HEK293 (cell line): ENCODE data around the gene SPTLC3.

Source experiments
- CTCF ChIA-PET: fragments of 350-600 bp; formaldehyde crosslinking; extraction: SDS; loops from one replicate; lab custom pipeline; 2021; ENCODE audit warnings: antibody characterized with exemption; lab: Yijun Ruan, JAX
- POLR2A ChIA-PET: fragments of 300-600 bp; formaldehyde crosslinking; extraction: SDS; loops from one replicate; lab custom pipeline; 2020; ENCODE audit warnings: antibody characterized with exemption, inconsistent platforms; lab: Yijun Ruan, JAX
- H3K27ac ChIP-seq: fragments of 200-500 bp; sonication (Bioruptor generic); 2 replicates; pipeline ENCODE4 v1.5.1; 2014; ENCODE audit warnings: low read depth, low read length, control low read depth, inconsistent platforms; ENCODE audit errors: extremely low read depth
- H3K36me3 ChIP-seq, 2 experiments: fragments of 200-500 bp in 1 of 2; sonication (Bioruptor generic) in 1 of 2; 1 replicate in 1 of 2; 2 replicates in 1 of 2; pipeline ENCODE4 v1.5.1; 2014 to 2017; ENCODE audit warnings: inconsistent platforms in 2 of 2, low read length in 2 of 2; ENCODE audit not compliant: control insufficient read depth in 2 of 2, insufficient read depth in 1 of 2
- H3K4me1 ChIP-seq: fragments of 200-500 bp; sonication (Bioruptor generic); 2 replicates; pipeline ENCODE4 v1.5.1; 2014; ENCODE audit warnings: mild to moderate bottlenecking, low read length, inconsistent platforms; ENCODE audit not compliant: control insufficient read depth, insufficient read depth
- H3K4me3 ChIP-seq: 2 replicates; pipeline ENCODE4 v1.5.1; 2011; ENCODE audit warnings: low read depth, mild to moderate bottlenecking, control low read depth, low read length, moderate library complexity
- H3K9me3 ChIP-seq: fragments of 200-500 bp; sonication (Bioruptor generic); 2 replicates; pipeline ENCODE4 v1.5.1; 2014; ENCODE audit warnings: low read depth, low read length, inconsistent platforms; ENCODE audit not compliant: control insufficient read depth, insufficient read depth
- BCL11B ChIP-seq: fragments of 450-650 bp; formaldehyde crosslinking; IDR thresholded peaks from 2 replicates; pipeline ENCODE4 v1.5.1; 2016; ENCODE audit warnings: low read depth, missing biosample characterization, missing genetic modification characterization
- KLF7 ChIP-seq: fragments of 450-650 bp; formaldehyde crosslinking; IDR thresholded peaks from 2 replicates; pipeline ENCODE4 v1.5.1; 2016; ENCODE audit warnings: missing biosample characterization, missing genetic modification characterization, borderline replicate concordance
- MYNN ChIP-seq: fragments of 450-650 bp; formaldehyde crosslinking; IDR thresholded peaks from 2 replicates; pipeline ENCODE4 v1.5.1; 2016; ENCODE audit warnings: missing biosample characterization, missing genetic modification characterization, borderline replicate concordance
- REPIN1 ChIP-seq: fragments of 450-650 bp; formaldehyde crosslinking; IDR thresholded peaks from 2 replicates; pipeline ENCODE4 v1.5.1; 2017; ENCODE audit warnings: missing biosample characterization, missing genetic modification characterization, low read depth
- ZBTB17 ChIP-seq: fragments of 450-650 bp; formaldehyde crosslinking; IDR thresholded peaks from 2 replicates; pipeline ENCODE4 v1.5.1; 2016; ENCODE audit warnings: missing biosample characterization, missing genetic modification characterization
- ZNF140 ChIP-seq: fragments of 450-650 bp; formaldehyde crosslinking; IDR thresholded peaks from 2 replicates; pipeline ENCODE4 v1.5.1; 2016; ENCODE audit warnings: missing biosample characterization, missing genetic modification characterization
- ZNF157 ChIP-seq: fragments of 450-650 bp; formaldehyde crosslinking; IDR thresholded peaks from 2 replicates; pipeline ENCODE4 v1.5.1; 2016; ENCODE audit warnings: missing biosample characterization, missing genetic modification characterization
- ZNF202 ChIP-seq: fragments of 450-650 bp; formaldehyde crosslinking; IDR thresholded peaks from 2 replicates; pipeline ENCODE4 v1.5.1; 2016; ENCODE audit warnings: missing biosample characterization, missing genetic modification characterization, borderline replicate concordance
- ZNF214 ChIP-seq: fragments of 450-650 bp; formaldehyde crosslinking; IDR thresholded peaks from 2 replicates; pipeline ENCODE4 v1.5.1; 2017; ENCODE audit warnings: missing biosample characterization, mild to moderate bottlenecking, missing genetic modification characterization, borderline replicate concordance
- ZNF239 ChIP-seq: fragments of 450-650 bp; formaldehyde crosslinking; IDR thresholded peaks from 2 replicates; pipeline ENCODE4 v1.5.1; 2016; ENCODE audit warnings: missing biosample characterization, missing genetic modification characterization
- ZNF24 ChIP-seq: fragments of 450-650 bp; formaldehyde crosslinking; IDR thresholded peaks from 2 replicates; pipeline ENCODE4 v1.5.1; 2016; ENCODE audit warnings: missing biosample characterization, missing genetic modification characterization
- ZNF274 ChIP-seq, 2 experiments: fragments of 200-500 bp in 1 of 2; fragments of 450-650 bp in 1 of 2; sonication (Bioruptor generic) in 1 of 2; formaldehyde crosslinking in 1 of 2; IDR thresholded peaks; 2 replicates each; pipeline versions ENCODE4 v1.5.1 to v1.6.1; 2014 to 2016; ENCODE audit warnings: borderline replicate concordance in 1 of 2, inconsistent platforms in 1 of 2, low read length in 1 of 2, missing biosample characterization in 1 of 2, missing genetic modification characterization in 1 of 2
- ZNF280C ChIP-seq: fragments of 450-650 bp; formaldehyde crosslinking; IDR thresholded peaks from 2 replicates; pipeline ENCODE4 v1.5.1; 2016; ENCODE audit warnings: missing biosample characterization, missing genetic modification characterization
- ZNF280D ChIP-seq: fragments of 450-650 bp; formaldehyde crosslinking; IDR thresholded peaks from 2 replicates; pipeline ENCODE4 v1.5.1; 2016; ENCODE audit warnings: missing biosample characterization, missing genetic modification characterization
- ZNF335 ChIP-seq: fragments of 450-650 bp; formaldehyde crosslinking; conservative IDR thresholded peaks from 2 replicates; pipeline ENCODE4 v1.5.1; 2016; ENCODE audit warnings: missing biosample characterization, missing genetic modification characterization
- ZNF48 ChIP-seq: fragments of 450-650 bp; formaldehyde crosslinking; IDR thresholded peaks from 2 replicates; pipeline ENCODE4 v1.5.1; 2016; ENCODE audit warnings: missing biosample characterization, missing genetic modification characterization
- ZNF623 ChIP-seq: fragments of 450-650 bp; formaldehyde crosslinking; IDR thresholded peaks from 2 replicates; pipeline ENCODE4 v1.5.1; 2016; ENCODE audit warnings: missing biosample characterization, missing genetic modification characterization
- ZNF629 ChIP-seq: fragments of 450-650 bp; formaldehyde crosslinking; IDR thresholded peaks from 2 replicates; pipeline ENCODE4 v1.5.1; 2017; ENCODE audit warnings: missing biosample characterization, missing genetic modification characterization
- ZNF76 ChIP-seq: fragments of 450-650 bp; formaldehyde crosslinking; IDR thresholded peaks from 2 replicates; pipeline ENCODE4; 2016; ENCODE audit warnings: low read depth, missing biosample characterization, missing genetic modification characterization, borderline replicate concordance
- ZNF776 ChIP-seq: fragments of 450-650 bp; formaldehyde crosslinking; IDR thresholded peaks from 2 replicates; pipeline ENCODE4 v1.5.0; 2017; ENCODE audit warnings: missing biosample characterization, missing genetic modification characterization, borderline replicate concordance
- ZSCAN23 ChIP-seq: fragments of 450-650 bp; formaldehyde crosslinking; IDR thresholded peaks from 2 replicates; pipeline ENCODE4 v1.5.1; 2016; ENCODE audit warnings: missing biosample characterization, missing genetic modification characterization
- ZSCAN30 ChIP-seq: fragments of 450-650 bp; IDR thresholded peaks from 2 replicates; pipeline ENCODE4 v1.5.1; 2018; ENCODE audit warnings: missing biosample characterization, mild to moderate bottlenecking, missing genetic modification characterization, moderate library complexity
- TF ChIP-seq, protein P1 (sequence below): fragments of 450-650 bp; formaldehyde crosslinking; IDR thresholded peaks from 2 replicates; pipeline ENCODE4 v1.5.1; 2017; ENCODE audit warnings: missing biosample characterization, missing genetic modification characterization
- TF ChIP-seq, protein P2 (sequence below): IDR thresholded peaks from 2 replicates; pipeline ENCODE4 v1.6.1; 2011; ENCODE audit warnings: mild to moderate bottlenecking, low read depth, low read length, borderline replicate concordance
- TF ChIP-seq, protein P3 (sequence below): fragments of 450-650 bp; formaldehyde crosslinking; IDR thresholded peaks from 2 replicates; pipeline ENCODE4 v1.5.1; 2016; ENCODE audit warnings: missing biosample characterization, missing genetic modification characterization, borderline replicate concordance

Gene SPTLC3

DNA sequence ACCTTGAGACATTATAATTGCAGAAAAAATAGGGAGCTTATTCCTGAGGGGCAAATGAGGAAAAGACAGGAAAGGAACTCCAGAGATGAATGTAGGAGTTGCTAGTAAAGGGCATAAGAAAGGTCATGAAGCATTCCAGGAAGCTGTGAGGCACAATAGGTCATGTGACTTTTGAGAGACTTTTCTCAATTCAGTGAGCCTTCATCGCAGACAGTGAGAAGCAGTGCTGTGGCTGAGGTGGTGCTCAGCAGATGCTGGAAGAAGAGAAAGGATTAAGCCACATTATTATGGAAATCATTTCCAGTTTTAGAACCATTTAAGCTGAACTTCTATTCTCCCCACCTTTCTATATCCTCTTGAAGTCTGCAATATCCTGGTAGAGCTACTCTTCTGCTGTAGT is 4.1 kb downstream of the SPTLC3 start:
- no peaks in the 10 kb centered on the region for H3K4me1 ChIP-seq
- H3K36me3 ChIP-seq: no peaks in the 10 kb centered on the region
- no peak overlapping the region for H3K27ac ChIP-seq
- TF ChIP-seq ZNF274 (IDR thresholded peaks at IDR 0.05; ENCODE audit: low read length): no peak
- no peak for TF ChIP-seq ZNF274 (tag by site-specific recombination; IDR thresholded peaks at IDR 0.05; ENCODE audit: borderline replicate concordance)
- no peak for TF ChIP-seq MYNN
- TF ChIP-seq ZSCAN30: no peak
- no peak for TF ChIP-seq ZNF140 (tag by site-specific recombination)
- TF ChIP-seq ZNF214 (tag by site-specific recombination): no peak
- TF ChIP-seq BCL11B (tag by site-specific recombination): no peak
- no peak for TF ChIP-seq ZNF776
- TF ChIP-seq, all 188 proteins: peak for 0
- Histone ChIP-seq H3K4me3 (no peak overlapping the region), H3K9me3 (no peaks in the 10 kb centered on the region)
- CTCF ChIA-PET: no interaction called here
- POLR2A ChIA-PET: no interaction called here

GRCh38 chr20:13013411-13013810 is 4.6 kb downstream of the SPTLC3 start:
- no peak overlapping the region for H3K27ac ChIP-seq
- no peaks in the 10 kb centered on the region for H3K4me1 ChIP-seq
- CTCF ChIA-PET: no interaction called here
- POLR2A ChIA-PET: no interaction called here
- H3K36me3 ChIP-seq: no peaks in the 10 kb centered on the region
- H3K4me3 ChIP-seq: no peak overlapping the region
- H3K9me3 ChIP-seq: no peaks in the 10 kb centered on the region
- TF ChIP-seq ZNF629 (tag by site-specific recombination): no peak
- no peak for TF ChIP-seq KLF7 (tag by site-specific recombination)
- TF ChIP-seq ZNF335: no peak
- TF ChIP-seq, protein P1, sequence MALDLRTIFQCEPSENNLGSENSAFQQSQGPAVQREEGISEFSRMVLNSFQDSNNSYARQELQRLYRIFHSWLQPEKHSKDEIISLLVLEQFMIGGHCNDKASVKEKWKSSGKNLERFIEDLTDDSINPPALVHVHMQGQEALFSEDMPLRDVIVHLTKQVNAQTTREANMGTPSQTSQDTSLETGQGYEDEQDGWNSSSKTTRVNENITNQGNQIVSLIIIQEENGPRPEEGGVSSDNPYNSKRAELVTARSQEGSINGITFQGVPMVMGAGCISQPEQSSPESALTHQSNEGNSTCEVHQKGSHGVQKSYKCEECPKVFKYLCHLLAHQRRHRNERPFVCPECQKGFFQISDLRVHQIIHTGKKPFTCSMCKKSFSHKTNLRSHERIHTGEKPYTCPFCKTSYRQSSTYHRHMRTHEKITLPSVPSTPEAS (tag by site-specific recombination): no peak
- TF ChIP-seq ZNF24 (tag by site-specific recombination): no peak
- TF ChIP-seq, protein P2, sequence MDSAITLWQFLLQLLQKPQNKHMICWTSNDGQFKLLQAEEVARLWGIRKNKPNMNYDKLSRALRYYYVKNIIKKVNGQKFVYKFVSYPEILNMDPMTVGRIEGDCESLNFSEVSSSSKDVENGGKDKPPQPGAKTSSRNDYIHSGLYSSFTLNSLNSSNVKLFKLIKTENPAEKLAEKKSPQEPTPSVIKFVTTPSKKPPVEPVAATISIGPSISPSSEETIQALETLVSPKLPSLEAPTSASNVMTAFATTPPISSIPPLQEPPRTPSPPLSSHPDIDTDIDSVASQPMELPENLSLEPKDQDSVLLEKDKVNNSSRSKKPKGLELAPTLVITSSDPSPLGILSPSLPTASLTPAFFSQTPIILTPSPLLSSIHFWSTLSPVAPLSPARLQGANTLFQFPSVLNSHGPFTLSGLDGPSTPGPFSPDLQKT: no peak
- TF ChIP-seq ZBTB17 (tag by site-specific recombination): no peak
- TF ChIP-seq, protein P3, sequence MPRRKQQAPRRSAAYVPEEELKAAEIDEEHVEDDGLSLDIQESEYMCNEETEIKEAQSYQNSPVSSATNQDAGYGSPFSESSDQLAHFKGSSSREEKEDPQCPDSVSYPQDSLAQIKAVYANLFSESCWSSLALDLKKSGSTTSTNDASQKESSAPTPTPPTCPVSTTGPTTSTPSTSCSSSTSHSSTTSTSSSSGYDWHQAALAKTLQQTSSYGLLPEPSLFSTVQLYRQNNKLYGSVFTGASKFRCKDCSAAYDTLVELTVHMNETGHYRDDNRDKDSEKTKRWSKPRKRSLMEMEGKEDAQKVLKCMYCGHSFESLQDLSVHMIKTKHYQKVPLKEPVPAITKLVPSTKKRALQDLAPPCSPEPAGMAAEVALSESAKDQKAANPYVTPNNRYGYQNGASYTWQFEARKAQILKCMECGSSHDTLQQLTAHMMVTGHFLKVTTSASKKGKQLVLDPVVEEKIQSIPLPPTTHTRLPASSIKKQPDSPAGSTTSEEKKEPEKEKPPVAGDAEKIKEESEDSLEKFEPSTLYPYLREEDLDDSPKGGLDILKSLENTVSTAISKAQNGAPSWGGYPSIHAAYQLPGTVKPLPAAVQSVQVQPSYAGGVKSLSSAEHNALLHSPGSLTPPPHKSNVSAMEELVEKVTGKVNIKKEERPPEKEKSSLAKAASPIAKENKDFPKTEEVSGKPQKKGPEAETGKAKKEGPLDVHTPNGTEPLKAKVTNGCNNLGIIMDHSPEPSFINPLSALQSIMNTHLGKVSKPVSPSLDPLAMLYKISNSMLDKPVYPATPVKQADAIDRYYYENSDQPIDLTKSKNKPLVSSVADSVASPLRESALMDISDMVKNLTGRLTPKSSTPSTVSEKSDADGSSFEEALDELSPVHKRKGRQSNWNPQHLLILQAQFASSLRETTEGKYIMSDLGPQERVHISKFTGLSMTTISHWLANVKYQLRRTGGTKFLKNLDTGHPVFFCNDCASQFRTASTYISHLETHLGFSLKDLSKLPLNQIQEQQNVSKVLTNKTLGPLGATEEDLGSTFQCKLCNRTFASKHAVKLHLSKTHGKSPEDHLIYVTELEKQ: no peak
- no peak for TF ChIP-seq ZNF623 (tag by site-specific recombination)
- no peak for TF ChIP-seq ZNF157 (tag by site-specific recombination)
- no peak for TF ChIP-seq ZNF48 (tag by site-specific recombination)
- TF ChIP-seq ZNF76 (tag by site-specific recombination): no peak
- no peak for TF ChIP-seq REPIN1 (tag by site-specific recombination)
- no peak for TF ChIP-seq ZSCAN30
- TF ChIP-seq ZNF202 (tag by site-specific recombination): no peak
- no peak for TF ChIP-seq ZNF280D (tag by site-specific recombination)
- no peak for TF ChIP-seq ZNF239 (tag by site-specific recombination)
- TF ChIP-seq ZNF280C (tag by site-specific recombination): no peak
- no peak for TF ChIP-seq ZSCAN23 (tag by site-specific recombination)
